ENCODE measurements around the gene POLA1.
"Not testable (repeated sequence)": the region's sequence is repeated elsewhere in the genome, so short reads cannot be mapped to it uniquely, and the experiment has no call there.

Gene POLA1

GRCh38 chrX:24799078-24799477, 105.4 kb downstream of the POLA1 start:
- DNase-seq (ENCODE audit: low read depth): no peak

GRCh38 chrX:24799565-24799964, 105.8 kb downstream of the POLA1 start:
- DNase-seq (ENCODE audit: low read depth): no peak

GRCh38 chrX:24805201-24805600, 111.5 kb downstream of the POLA1 start:
- no peak for DNase-seq (ENCODE audit: low read depth)

- not testable (repeated sequence) for DNase-seq (ENCODE audit: low read depth)
These were observed 126.1 kb downstream of the POLA1 start for GRCh38 chrX:24819807-24820206.

GRCh38 chrX:24828147-24828546, 134.4 kb downstream of the POLA1 start:
- no peak for DNase-seq (ENCODE audit: low read depth)

- no peak for DNase-seq (ENCODE audit: low read depth)
These were observed 134.9 kb downstream of the POLA1 start for GRCh38 chrX:24828600-24828999.

GRCh38 chrX:24833695-24834094, 140.0 kb downstream of the POLA1 start:
- DNase-seq (ENCODE audit: low read depth): no peak

GRCh38 chrX:24837966-24838365, 144.2 kb downstream of the POLA1 start:
- no peak for DNase-seq (ENCODE audit: low read depth)

- no peak for DNase-seq (ENCODE audit: low read depth)
These were observed 144.9 kb downstream of the POLA1 start for GRCh38 chrX:24838629-24839028.

GRCh38 chrX:24839331-24839730, 145.6 kb downstream of the POLA1 start:
- no peak for DNase-seq (ENCODE audit: low read depth)

- no peak for DNase-seq (ENCODE audit: low read depth)
These were observed 148.8 kb downstream of the POLA1 start for GRCh38 chrX:24842486-24842885.

GRCh38 chrX:24846550-24847150, 152.9 kb downstream of the POLA1 start:
- no peak for DNase-seq (ENCODE audit: low read depth)

GRCh38 chrX:24851289-24851688, 157.6 kb downstream of the POLA1 start:
- DNase-seq (ENCODE audit: low read depth): no peak

GRCh38 chrX:24851780-24852179, 158.1 kb downstream of the POLA1 start:
- no peak for DNase-seq (ENCODE audit: low read depth)

GRCh38 chrX:24858004-24858746, 164.5 kb downstream of the POLA1 start:
- no peak for DNase-seq (ENCODE audit: low read depth)

GRCh38 chrX:24859211-24859841, 165.6 kb downstream of the POLA1 start:
- no peak for DNase-seq (ENCODE audit: low read depth)

GRCh38 chrX:24860140-24860539, 166.4 kb downstream of the POLA1 start:
- DNase-seq (ENCODE audit: low read depth): no peak

- no peak for DNase-seq (ENCODE audit: low read depth)
These were observed 168.6 kb downstream of the POLA1 start for GRCh38 chrX:24862343-24862742.

GRCh38 chrX:24863779-24864178, 170.1 kb downstream of the POLA1 start:
- not testable (repeated sequence) for DNase-seq (ENCODE audit: low read depth)

GRCh38 chrX:24870143-24870542, 176.4 kb downstream of the POLA1 start:
- DNase-seq (ENCODE audit: low read depth): peak; percentile 55

- no peak for DNase-seq (ENCODE audit: low read depth)
These were observed 181.0 kb downstream of the POLA1 start for GRCh38 chrX:24874604-24875247.

GRCh38 chrX:24876530-24877287, 183.0 kb downstream of the POLA1 start:
- DNase-seq (ENCODE audit: low read depth): no peak

Measured in non-pigmented ciliary epithelial cell (primary cell).